Kidney epithelial cell (primary cell): ENCODE results near the gene CERS5. TPM values are rescaled to one million over a fixed set of nuclear protein-coding genes. Genes with fewer than 3 reads are reported as not detected.

Experiments
- DNase-seq: peaks from one replicate; pipeline ENCODE4 v3.0.0-alpha.2; 2010; ENCODE audit warnings: low read depth
- H3K27me3 ChIP-seq: 2 replicates; pipeline ENCODE4 v1.6.0; 2011; ENCODE audit warnings: low read length; ENCODE audit not compliant: control insufficient read depth, insufficient read depth
- H3K36me3 ChIP-seq: 2 replicates; pipeline ENCODE4 v1.5.1; 2011; ENCODE audit warnings: low read length; ENCODE audit not compliant: control insufficient read depth, insufficient read depth
- H3K4me3 ChIP-seq: 2 replicates; pipeline ENCODE4 v1.5.1; 2011; ENCODE audit warnings: low read depth, mild to moderate bottlenecking, control low read depth, low read length
- CTCF ChIP-seq: IDR thresholded peaks from 2 replicates; pipeline ENCODE4 v1.5.1; 2011; ENCODE audit warnings: mild to moderate bottlenecking, moderate library complexity, low read length, control low read depth, inconsistent platforms; ENCODE audit not compliant: insufficient read depth, poor library complexity, severe bottlenecking
- total RNA-seq: library from RNA; depleted of rRNA; stranded (reverse); fragments of >200 nt; gene quantifications from 2 replicates; pipeline ENCODE4 v1.2.3, GENCODE V29; 2015

Gene CERS5
- total RNA-seq, 1 donor from 2014 or later: 40.9 TPM

- TF ChIP-seq CTCF: no peak
Measured at GRCh38 chr12:50099302-50100008, 67.7 kb downstream of the CERS5 start.

GRCh38 chr12:50097952-50098351 is 69.2 kb downstream of the CERS5 start:
- Histone ChIP-seq H3K36me3 (peaks cover 3% of the 10 kb centered on the region), H3K27me3 (no peaks in the 10 kb centered on the region), H3K4me3 (no peak overlapping the region)
- DNase-seq: no peak
- TF ChIP-seq CTCF: no peak

More at GRCh38 chr12:50099302-50100008, 67.7 kb downstream of the CERS5 start:
- Histone ChIP-seq H3K27me3 (peaks cover under 1% of the 10 kb centered on the region), H3K36me3 (peaks cover 3% of the 10 kb centered on the region), H3K4me3 (no peak overlapping the region)
- DNase-seq: no peak

- peaks cover 1% of the 10 kb centered on the region for H3K36me3 ChIP-seq
- TF ChIP-seq CTCF: no peak
- H3K4me3 ChIP-seq: no peak overlapping the region
- DNase-seq: no peak
- H3K27me3 ChIP-seq: no peaks in the 10 kb centered on the region
Measured at GRCh38 chr12:50090391-50090790, 76.8 kb downstream of the CERS5 start.

- peaks cover 1% of the 10 kb centered on the region for H3K36me3 ChIP-seq
- no peak overlapping the region for H3K4me3 ChIP-seq
- H3K27me3 ChIP-seq: no peaks in the 10 kb centered on the region
- TF ChIP-seq CTCF: no peak
- DNase-seq: no peak
Measured at GRCh38 chr12:50089730-50090129, 77.4 kb downstream of the CERS5 start.

GRCh38 chr12:50088577-50089335 is 78.4 kb downstream of the CERS5 start:
- H3K27me3 ChIP-seq: no peaks in the 10 kb centered on the region
- DNase-seq: no peak
- TF ChIP-seq CTCF: peak; percentile 86
- peaks cover 1% of the 10 kb centered on the region for H3K36me3 ChIP-seq
- H3K4me3 ChIP-seq: no peak overlapping the region
